Skin epidermis (tissue), 12 donors: ENCODE data around the gene HECW1.

ENCODE experiments used
- H3K27ac ChIP-seq, 21 experiments: fragments of 200-600 bp; sonication (generic) in 11 of 21; one replicate each; pipeline ENCODE4 v1.5.0; 2020; ENCODE audit warnings: mild to moderate bottlenecking in 3 of 21, inconsistent platforms in 2 of 21, moderate library complexity in 2 of 21
- H3K4me3 ChIP-seq, 7 experiments: fragments of 200-600 bp; sonication (generic) in 2 of 7; one replicate each; pipeline ENCODE4 v1.5.0; 2020; ENCODE audit warnings: inconsistent platforms in 2 of 7, mild to moderate bottlenecking in 2 of 7, moderate library complexity in 1 of 7

The HECW1 gene

GRCh38 chr7:43294080-43294630, 181.7 kb downstream of the HECW1 start:
- no peak overlapping the region for H3K4me3 ChIP-seq
- no peak overlapping the region for H3K27ac ChIP-seq

GRCh38 chr7:43295429-43295828, 183.0 kb downstream of the HECW1 start:
- H3K4me3 ChIP-seq, result no peak overlapping the region
- no peak overlapping the region for H3K27ac ChIP-seq

- Histone ChIP-seq H3K27ac (no peak overlapping the region), H3K4me3 (no peak overlapping the region)
Observed at GRCh38 chr7:43296306-43296705, 183.9 kb downstream of the HECW1 start.

GRCh38 chr7:43298617-43299016, 186.2 kb downstream of the HECW1 start:
- no peak overlapping the region for H3K4me3 ChIP-seq

GRCh38 chr7:43300121-43300520, 187.7 kb downstream of the HECW1 start:
- Histone ChIP-seq H3K27ac (no peak overlapping the region), H3K4me3 (no peak overlapping the region)

More at GRCh38 chr7:43298617-43299016, 186.2 kb downstream of the HECW1 start:
- no peak overlapping the region for H3K27ac ChIP-seq

GRCh38 chr7:43302211-43302711, 189.8 kb downstream of the HECW1 start:
- H3K4me3 ChIP-seq, result no peak overlapping the region

GRCh38 chr7:43302773-43303460, 190.5 kb downstream of the HECW1 start:
- H3K27ac ChIP-seq, result no peak overlapping the region

More at GRCh38 chr7:43302211-43302711, 189.8 kb downstream of the HECW1 start:
- H3K27ac ChIP-seq, result no peak overlapping the region

GRCh38 chr7:43303740-43304241, 191.3 kb downstream of the HECW1 start:
- Histone ChIP-seq H3K27ac (no peak overlapping the region), H3K4me3 (no peak overlapping the region)

More at GRCh38 chr7:43302773-43303460, 190.5 kb downstream of the HECW1 start:
- H3K4me3 ChIP-seq, result no peak overlapping the region

GRCh38 chr7:43306404-43306803, 194.0 kb downstream of the HECW1 start:
- Histone ChIP-seq H3K4me3 (no peak overlapping the region), H3K27ac (no peak overlapping the region)

- no peak overlapping the region for H3K4me3 ChIP-seq
- H3K27ac ChIP-seq, result no peak overlapping the region
Observed at GRCh38 chr7:43307522-43307921, 195.1 kb downstream of the HECW1 start.

- Histone ChIP-seq H3K4me3 (no peak overlapping the region), H3K27ac (no peak overlapping the region)
Observed at GRCh38 chr7:43308913-43309705, 196.7 kb downstream of the HECW1 start.

- Histone ChIP-seq H3K4me3 (no peak overlapping the region), H3K27ac (no peak overlapping the region)
Observed at GRCh38 chr7:43309706-43310022, 197.2 kb downstream of the HECW1 start.

- H3K27ac ChIP-seq, result no peak overlapping the region
- H3K4me3 ChIP-seq, result no peak overlapping the region
Observed at GRCh38 chr7:43311052-43311451, 198.6 kb downstream of the HECW1 start.

- no peak overlapping the region for H3K4me3 ChIP-seq
- H3K27ac ChIP-seq, result no peak overlapping the region
Observed at GRCh38 chr7:43311694-43312093, 199.2 kb downstream of the HECW1 start.

GRCh38 chr7:43313628-43314378, 201.4 kb downstream of the HECW1 start:
- Histone ChIP-seq H3K27ac (no peak overlapping the region), H3K4me3 (no peak overlapping the region)

- H3K4me3 ChIP-seq, result no peak overlapping the region
- H3K27ac ChIP-seq, result no peak overlapping the region
Observed at GRCh38 chr7:43314379-43315158, 202.1 kb downstream of the HECW1 start.

- Histone ChIP-seq H3K27ac (no peak overlapping the region), H3K4me3 (no peak overlapping the region)
Observed at GRCh38 chr7:43317075-43317474, 204.6 kb downstream of the HECW1 start.

- no peak overlapping the region for H3K27ac ChIP-seq
Observed at GRCh38 chr7:43318188-43318770, 205.8 kb downstream of the HECW1 start.

GRCh38 chr7:43325595-43325994, 213.1 kb downstream of the HECW1 start:
- Histone ChIP-seq H3K4me3 (no peak overlapping the region), H3K27ac (no peak overlapping the region)

More at GRCh38 chr7:43318188-43318770, 205.8 kb downstream of the HECW1 start:
- no peak overlapping the region for H3K4me3 ChIP-seq
